GM23338 (cell line): ENCODE data around the gene FRMD1. TPM values are rescaled to one million over a fixed set of nuclear protein-coding genes. Genes with fewer than 3 reads are reported as not detected.

Experiments
- ATAC-seq: fragments of 200-7000 bp; cut with Tn5 transposase; 3 replicates; pipeline ENCODE4 v1.9.1; 2020
- DNase-seq: peaks from one replicate; pipeline ENCODE4 v3.0.0-alpha.2; 2015; ENCODE audit warnings: low spot score
- H2AFZ ChIP-seq: fragments of 200-600 bp; sonication (generic); 2 replicates; pipeline ENCODE4 v1.8.0; 2016; ENCODE audit warnings: antibody characterized with exemption, mild to moderate bottlenecking, moderate library complexity
- H3F3A ChIP-seq: fragments of 200-600 bp; sonication (generic); replicated peaks from 2 replicates; pipeline ENCODE4 v1.8.0; 2017; ENCODE audit warnings: antibody characterized with exemption, mixed run types, low read depth
- H3K27ac ChIP-seq: fragments of 200-600 bp; sonication (generic); 2 replicates; pipeline ENCODE4 v1.6.1; 2016; ENCODE audit warnings: low read depth
- H3K27me3 ChIP-seq: fragments of 200-600 bp; sonication (generic); 2 replicates; pipeline ENCODE4 v1.8.0; 2016; ENCODE audit warnings: mild to moderate bottlenecking, mixed run types, moderate library complexity; ENCODE audit not compliant: insufficient read depth
- H3K36me3 ChIP-seq: fragments of 200-600 bp; sonication (generic); 2 replicates; pipeline ENCODE4 v1.8.0; 2016; ENCODE audit warnings: mild to moderate bottlenecking; ENCODE audit not compliant: insufficient read depth
- H3K4me1 ChIP-seq: fragments of 200-600 bp; sonication (generic); 2 replicates; pipeline ENCODE4 v1.8.0; 2016; ENCODE audit warnings: mild to moderate bottlenecking, moderate library complexity; ENCODE audit not compliant: insufficient read depth
- H3K4me2 ChIP-seq: fragments of 200-600 bp; sonication (generic); 2 replicates; pipeline ENCODE4 v1.7.1; 2017; ENCODE audit warnings: mixed run types
- H3K4me3 ChIP-seq: fragments of 200-600 bp; sonication (generic); 2 replicates; pipeline ENCODE4 v1.6.1; 2016; ENCODE audit warnings: mixed run types
- H3K79me2 ChIP-seq: fragments of 200-600 bp; sonication (generic); replicated peaks from 2 replicates; pipeline ENCODE4 v1.8.0; 2017; ENCODE audit warnings: mild to moderate bottlenecking; ENCODE audit not compliant: insufficient read depth
- H3K9me2 ChIP-seq: fragments of 200-600 bp; sonication (generic); 2 replicates; pipeline ENCODE4 v1.8.0; 2017; ENCODE audit not compliant: insufficient read depth
- H4K20me1 ChIP-seq: fragments of 200-600 bp; sonication (generic); replicated peaks from 2 replicates; pipeline ENCODE4 v1.8.0; 2017; ENCODE audit warnings: mild to moderate bottlenecking; ENCODE audit not compliant: insufficient read depth
- H3K27ac Mint-ChIP-seq: 2 replicates; pipeline ENCODE4 v1.8.0; 2020; ENCODE audit warnings: inconsistent platforms, mild to moderate bottlenecking, moderate library complexity, mixed read lengths
- H3K27me3 Mint-ChIP-seq: 3 replicates; pipeline ENCODE4 v1.8.0; 2022; ENCODE audit warnings: low read depth, mild to moderate bottlenecking, moderate library complexity, mixed read lengths, inconsistent platforms; ENCODE audit not compliant: insufficient read depth, poor library complexity
- H3K36me3 Mint-ChIP-seq: 3 replicates; pipeline ENCODE4 v1.8.0; 2021; ENCODE audit warnings: low read depth, mild to moderate bottlenecking, inconsistent platforms, moderate library complexity, mixed read lengths
- H3K4me1 Mint-ChIP-seq: 3 replicates; pipeline ENCODE4 v1.8.0; 2020; ENCODE audit warnings: mild to moderate bottlenecking, inconsistent platforms, mixed read lengths
- H3K4me3 Mint-ChIP-seq: 3 replicates; pipeline ENCODE4 v1.8.0; 2021; ENCODE audit warnings: moderate library complexity, mild to moderate bottlenecking, inconsistent platforms, mixed read lengths
- H3K9me3 Mint-ChIP-seq: 3 replicates; pipeline ENCODE4 v1.8.0; 2020; ENCODE audit warnings: moderate library complexity, mild to moderate bottlenecking, inconsistent platforms, mixed read lengths
- CREB1 ChIP-seq: fragments of 250-450 bp; sonication (Bioruptor Pico); IDR thresholded peaks from 2 replicates; pipeline ENCODE4 v1.5.0; 2020; ENCODE audit warnings: low read depth, mild to moderate bottlenecking, moderate library complexity
- EZH2 ChIP-seq: fragments of 200-600 bp; sonication (generic); IDR thresholded peaks from one replicate; pipeline ENCODE4 v1.8.0; 2017; ENCODE audit warnings: antibody characterized with exemption, mild to moderate bottlenecking, low read depth; ENCODE audit not compliant: unreplicated experiment
- EZH2phosphoT487 ChIP-seq: fragments of 200-600 bp; sonication (generic); IDR thresholded peaks from one replicate; pipeline ENCODE4 v1.8.1; 2018; ENCODE audit warnings: antibody characterized with exemption; ENCODE audit not compliant: unreplicated experiment
- JUNB ChIP-seq: IDR thresholded peaks from one replicate; pipeline ENCODE4 v1.6.1; 2016; ENCODE audit warnings: antibody characterized with exemption; ENCODE audit not compliant: unreplicated experiment
- NANOG ChIP-seq: IDR thresholded peaks from 2 replicates; pipeline ENCODE4 v1.6.1; 2016; ENCODE audit warnings: antibody characterized with exemption, borderline replicate concordance
- POLR2AphosphoS5 ChIP-seq: IDR thresholded peaks from 2 replicates; pipeline ENCODE4 v1.6.1; 2016; ENCODE audit warnings: antibody characterized with exemption, low read depth
- STAT1 ChIP-seq: IDR thresholded peaks from one replicate; pipeline ENCODE4 v1.6.1; 2016; ENCODE audit warnings: antibody characterized with exemption; ENCODE audit not compliant: unreplicated experiment
- ZNF114 ChIP-seq: fragments of 250-450 bp; sonication (Bioruptor Pico); IDR thresholded peaks from 2 replicates; pipeline ENCODE4 v1.5.0; 2020; ENCODE audit warnings: mild to moderate bottlenecking, moderate library complexity
- ZNF331 ChIP-seq: fragments of 250-450 bp; sonication (Bioruptor Pico); IDR thresholded peaks from 2 replicates; pipeline ENCODE4 v1.5.0; 2020; ENCODE audit warnings: low read depth, mild to moderate bottlenecking, moderate library complexity
- ZNF462 ChIP-seq: fragments of 250-450 bp; sonication (Bioruptor Pico); IDR thresholded peaks from 2 replicates; pipeline ENCODE4 v1.5.0; 2020; ENCODE audit warnings: mild to moderate bottlenecking, moderate library complexity
- polyA plus RNA-seq: library from polyadenylated mRNA; unstranded; fragments of >200 nt; fragmentation: Nextera tagmentation; extraction: Ambion mirVana; gene quantifications from 2 replicates; pipeline ENCODE4 v1.2.1, GENCODE V29; 2016
- total RNA-seq: library from RNA; depleted of rRNA; stranded (reverse); fragments of >200 nt; shearing (Covaris generic); gene quantifications from 2 replicates; pipeline ENCODE4 v1.2.3, GENCODE V29; 2014
- TF ChIP-seq, protein P1 (sequence below): IDR thresholded peaks from one replicate; pipeline ENCODE4 v1.6.1; 2018; ENCODE audit warnings: antibody characterized with exemption; ENCODE audit not compliant: unreplicated experiment
- TF ChIP-seq, protein P2 (sequence below), 2 experiments: fragments of 200-600 bp in 1 of 2; sonication (generic) in 1 of 2; conservative IDR thresholded peaks; 2 replicates each; pipeline versions ENCODE4 v1.5.1 to v1.6.1; 2016 to 2017; ENCODE audit warnings: antibody characterized with exemption in 2 of 2, low read depth in 2 of 2, mild to moderate bottlenecking in 2 of 2, moderate library complexity in 1 of 2
- TF ChIP-seq, protein P3 (sequence below): IDR thresholded peaks from 2 replicates; pipeline ENCODE4 v1.6.1; 2016; ENCODE audit warnings: antibody characterized with exemption

The FRMD1 gene
- total and polyA plus RNA-seq, 2 experiments from 2014 or later = 1.0 to 2.0 TPM

GRCh38 chr6:168125429-168126001 lies 46.5 kb upstream of the FRMD1 start:
- no peak for DNase-seq
- no peaks in the 10 kb centered on the region for H3K27me3 ChIP-seq
- no peak overlapping the region for H3K4me3 Mint-ChIP-seq
- peaks cover 6% of the 10 kb centered on the region; the same call in 1 of the 2 replicates for H3K4me1 ChIP-seq
- H3K4me1 Mint-ChIP-seq = peaks cover 13% of the 10 kb centered on the region; the same call in 2 of the 3 replicates
- H3F3A ChIP-seq = no peaks in the 10 kb centered on the region
- H3K36me3 ChIP-seq = no peaks in the 10 kb centered on the region
- H3K4me2 ChIP-seq = no peak overlapping the region
- peaks cover 2% of the 10 kb centered on the region; the same call in 1 of the 3 replicates for H3K36me3 Mint-ChIP-seq
- no peak for ATAC-seq
- H3K79me2 ChIP-seq = no peaks in the 10 kb centered on the region
- no peaks in the 10 kb centered on the region for H4K20me1 ChIP-seq
- H3K27ac ChIP-seq = no peak overlapping the region
- TF ChIP-seq EZH2phosphoT487 (no peak), STAT1 (no peak), ZNF331 (CRISPR knock-in tag) (no peak), EZH2 (no peak), NANOG (no peak), CREB1 (CRISPR knock-in tag) (no peak), ZNF462 (CRISPR knock-in tag) (no peak), POLR2AphosphoS5 (no peak), ZNF114 (CRISPR knock-in tag) (no peak), JUNB (no peak)
- TF ChIP-seq, protein P1, sequence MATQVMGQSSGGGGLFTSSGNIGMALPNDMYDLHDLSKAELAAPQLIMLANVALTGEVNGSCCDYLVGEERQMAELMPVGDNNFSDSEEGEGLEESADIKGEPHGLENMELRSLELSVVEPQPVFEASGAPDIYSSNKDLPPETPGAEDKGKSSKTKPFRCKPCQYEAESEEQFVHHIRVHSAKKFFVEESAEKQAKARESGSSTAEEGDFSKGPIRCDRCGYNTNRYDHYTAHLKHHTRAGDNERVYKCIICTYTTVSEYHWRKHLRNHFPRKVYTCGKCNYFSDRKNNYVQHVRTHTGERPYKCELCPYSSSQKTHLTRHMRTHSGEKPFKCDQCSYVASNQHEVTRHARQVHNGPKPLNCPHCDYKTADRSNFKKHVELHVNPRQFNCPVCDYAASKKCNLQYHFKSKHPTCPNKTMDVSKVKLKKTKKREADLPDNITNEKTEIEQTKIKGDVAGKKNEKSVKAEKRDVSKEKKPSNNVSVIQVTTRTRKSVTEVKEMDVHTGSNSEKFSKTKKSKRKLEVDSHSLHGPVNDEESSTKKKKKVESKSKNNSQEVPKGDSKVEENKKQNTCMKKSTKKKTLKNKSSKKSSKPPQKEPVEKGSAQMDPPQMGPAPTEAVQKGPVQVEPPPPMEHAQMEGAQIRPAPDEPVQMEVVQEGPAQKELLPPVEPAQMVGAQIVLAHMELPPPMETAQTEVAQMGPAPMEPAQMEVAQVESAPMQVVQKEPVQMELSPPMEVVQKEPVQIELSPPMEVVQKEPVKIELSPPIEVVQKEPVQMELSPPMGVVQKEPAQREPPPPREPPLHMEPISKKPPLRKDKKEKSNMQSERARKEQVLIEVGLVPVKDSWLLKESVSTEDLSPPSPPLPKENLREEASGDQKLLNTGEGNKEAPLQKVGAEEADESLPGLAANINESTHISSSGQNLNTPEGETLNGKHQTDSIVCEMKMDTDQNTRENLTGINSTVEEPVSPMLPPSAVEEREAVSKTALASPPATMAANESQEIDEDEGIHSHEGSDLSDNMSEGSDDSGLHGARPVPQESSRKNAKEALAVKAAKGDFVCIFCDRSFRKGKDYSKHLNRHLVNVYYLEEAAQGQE = no peak
- TF ChIP-seq, protein P2, sequence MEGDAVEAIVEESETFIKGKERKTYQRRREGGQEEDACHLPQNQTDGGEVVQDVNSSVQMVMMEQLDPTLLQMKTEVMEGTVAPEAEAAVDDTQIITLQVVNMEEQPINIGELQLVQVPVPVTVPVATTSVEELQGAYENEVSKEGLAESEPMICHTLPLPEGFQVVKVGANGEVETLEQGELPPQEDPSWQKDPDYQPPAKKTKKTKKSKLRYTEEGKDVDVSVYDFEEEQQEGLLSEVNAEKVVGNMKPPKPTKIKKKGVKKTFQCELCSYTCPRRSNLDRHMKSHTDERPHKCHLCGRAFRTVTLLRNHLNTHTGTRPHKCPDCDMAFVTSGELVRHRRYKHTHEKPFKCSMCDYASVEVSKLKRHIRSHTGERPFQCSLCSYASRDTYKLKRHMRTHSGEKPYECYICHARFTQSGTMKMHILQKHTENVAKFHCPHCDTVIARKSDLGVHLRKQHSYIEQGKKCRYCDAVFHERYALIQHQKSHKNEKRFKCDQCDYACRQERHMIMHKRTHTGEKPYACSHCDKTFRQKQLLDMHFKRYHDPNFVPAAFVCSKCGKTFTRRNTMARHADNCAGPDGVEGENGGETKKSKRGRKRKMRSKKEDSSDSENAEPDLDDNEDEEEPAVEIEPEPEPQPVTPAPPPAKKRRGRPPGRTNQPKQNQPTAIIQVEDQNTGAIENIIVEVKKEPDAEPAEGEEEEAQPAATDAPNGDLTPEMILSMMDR (conservative IDR thresholded peaks at IDR 0.05; ENCODE audit: low read depth in 2 of 2) = no peak
- TF ChIP-seq, protein P3, sequence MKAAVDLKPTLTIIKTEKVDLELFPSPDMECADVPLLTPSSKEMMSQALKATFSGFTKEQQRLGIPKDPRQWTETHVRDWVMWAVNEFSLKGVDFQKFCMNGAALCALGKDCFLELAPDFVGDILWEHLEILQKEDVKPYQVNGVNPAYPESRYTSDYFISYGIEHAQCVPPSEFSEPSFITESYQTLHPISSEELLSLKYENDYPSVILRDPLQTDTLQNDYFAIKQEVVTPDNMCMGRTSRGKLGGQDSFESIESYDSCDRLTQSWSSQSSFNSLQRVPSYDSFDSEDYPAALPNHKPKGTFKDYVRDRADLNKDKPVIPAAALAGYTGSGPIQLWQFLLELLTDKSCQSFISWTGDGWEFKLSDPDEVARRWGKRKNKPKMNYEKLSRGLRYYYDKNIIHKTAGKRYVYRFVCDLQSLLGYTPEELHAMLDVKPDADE = no peak
- no peak overlapping the region for H2AFZ ChIP-seq
- H3K4me3 ChIP-seq = no peak overlapping the region
- H3K9me3 Mint-ChIP-seq = peaks cover 4% of the 10 kb centered on the region; the same call in 2 of the 3 replicates
- H3K27ac Mint-ChIP-seq = no peak overlapping the region
- H3K9me2 ChIP-seq = no peaks in the 10 kb centered on the region
- H3K27me3 Mint-ChIP-seq = peaks cover 6% of the 10 kb centered on the region
